ENCODE measurements around the gene NLRC3.

Gene NLRC3

GRCh38 chr16:3509470-3509928 lies 67.7 kb downstream of the NLRC3 start:
- DNase-seq = peak; percentile 76

- DNase-seq = peak; percentile 21
These were observed 68.5 kb downstream of the NLRC3 start for GRCh38 chr16:3508736-3509135.

- peak; percentile 55 for DNase-seq
These were observed 73.7 kb downstream of the NLRC3 start for GRCh38 chr16:3503523-3503922.

- no peak for DNase-seq
These were observed 75.3 kb downstream of the NLRC3 start for GRCh38 chr16:3501783-3502400.

- DNase-seq = peak; percentile 16
These were observed 75.8 kb downstream of the NLRC3 start for GRCh38 chr16:3501412-3501761.

GRCh38 chr16:3498988-3499387 lies 78.2 kb downstream of the NLRC3 start:
- DNase-seq = no peak

GRCh38 chr16:3497771-3498170 lies 79.4 kb downstream of the NLRC3 start:
- no peak for DNase-seq

GRCh38 chr16:3496386-3496785 lies 80.8 kb downstream of the NLRC3 start:
- DNase-seq = no peak

GRCh38 chr16:3495176-3495575 lies 82.0 kb downstream of the NLRC3 start, which contains the start of gene C16orf90:
TSS of gene C16orf90 (minus strand) at chr16:3495489. CDS start at chr16:3495421, 68 bp downstream.
- DNase-seq = no peak

- DNase-seq = no peak
These were observed 82.7 kb downstream of the NLRC3 start for GRCh38 chr16:3494386-3494973.

GRCh38 chr16:3492356-3492755 lies 84.8 kb downstream of the NLRC3 start:
- DNase-seq = no peak

- no peak for DNase-seq
These were observed 86.1 kb downstream of the NLRC3 start for GRCh38 chr16:3490911-3491629.

All from stimulated activated CD4-positive, alpha-beta T cell treated with anti-CD3 and anti-CD28 coated beads, Interleukin-15, amount 100 ng/mL, for 24 hours (primary cell).